Breast epithelium (tissue), 3 donors: Measurements from ENCODE around the gene FIZ1.

Experiments
- CTCF ChIP-seq, 3 donors: fragments of 450-650 bp; IDR thresholded peaks; one replicate each; pipeline ENCODE4 v1.5.1; 2016 to 2017; ENCODE audit warnings: antibody characterized with exemption in 3 of 3, mild to moderate bottlenecking in 3 of 3, moderate library complexity in 3 of 3
- POLR2AphosphoS5 ChIP-seq, 3 donors: sonication (generic); formaldehyde crosslinking; IDR thresholded peaks; one replicate each; pipeline ENCODE4 v1.6.1; 2017; ENCODE audit warnings: antibody characterized with exemption in 3 of 3

DNA sequence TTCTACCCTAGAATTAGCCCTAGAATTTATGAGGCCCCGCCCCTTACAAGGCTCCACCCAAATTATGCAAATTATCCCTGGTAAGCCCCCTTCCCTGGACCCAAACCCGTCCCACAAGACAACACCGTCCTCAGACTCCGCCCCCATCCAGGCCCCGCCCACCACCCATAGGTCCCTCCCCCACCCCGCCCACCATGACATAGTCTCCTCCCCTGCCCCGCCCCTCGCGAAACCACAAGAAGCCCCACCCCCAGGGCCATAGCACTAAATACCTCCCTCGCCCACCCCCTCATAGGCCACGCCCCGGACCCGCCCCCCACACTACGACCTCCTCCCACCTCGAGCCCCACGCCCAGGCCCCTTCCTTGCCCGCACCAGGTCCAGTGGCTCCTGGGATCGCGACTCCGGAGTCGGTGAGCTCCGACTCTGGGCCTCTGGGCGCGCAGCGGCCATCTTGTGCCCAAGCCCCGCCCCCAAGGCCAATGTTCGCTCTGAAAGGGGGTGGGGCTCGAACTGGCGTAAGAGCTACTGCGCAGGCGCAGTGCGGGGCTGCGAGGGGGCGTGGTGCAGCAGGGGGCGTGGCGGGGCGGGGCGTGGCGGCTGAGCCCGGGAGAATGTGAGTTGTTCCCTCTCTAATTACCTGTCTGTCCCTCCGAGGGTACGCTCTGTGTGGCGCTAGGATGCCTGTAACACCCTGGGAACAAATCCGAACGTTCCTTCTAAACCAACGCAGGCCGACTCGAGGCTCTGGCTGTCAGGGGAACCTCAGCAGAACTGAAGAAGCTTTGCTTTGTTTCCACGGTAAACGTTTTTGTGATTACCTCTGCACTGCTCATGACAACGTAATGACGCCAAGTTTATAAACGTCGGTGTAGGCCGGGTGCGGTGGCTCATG lies 25.0 kb upstream of the FIZ1 start, which contains the start of gene ZNF784:
- TF ChIP-seq CTCF (IDR thresholded peaks at IDR 0.05), result no peak
- TF ChIP-seq POLR2AphosphoS5 (IDR thresholded peaks at IDR 0.05), result peak; percentile 41 to 83 (median 82)
